Non-pigmented ciliary epithelial cell (primary cell): ENCODE measurements around the gene RTKN2.

Source experiments
- DNase-seq: peaks from one replicate; pipeline ENCODE4 v3.0.0-alpha.2; 2010; ENCODE audit warnings: low read depth

RTKN2 gene

GRCh38 chr10:62225362-62225761, 43.3 kb downstream of the RTKN2 start:
- no peak for DNase-seq

GRCh38 chr10:62224606-62225005, 44.0 kb downstream of the RTKN2 start:
- DNase-seq = no peak

- DNase-seq = no peak
Observed at GRCh38 chr10:62217683-62218082, 51.0 kb downstream of the RTKN2 start.

DNA sequence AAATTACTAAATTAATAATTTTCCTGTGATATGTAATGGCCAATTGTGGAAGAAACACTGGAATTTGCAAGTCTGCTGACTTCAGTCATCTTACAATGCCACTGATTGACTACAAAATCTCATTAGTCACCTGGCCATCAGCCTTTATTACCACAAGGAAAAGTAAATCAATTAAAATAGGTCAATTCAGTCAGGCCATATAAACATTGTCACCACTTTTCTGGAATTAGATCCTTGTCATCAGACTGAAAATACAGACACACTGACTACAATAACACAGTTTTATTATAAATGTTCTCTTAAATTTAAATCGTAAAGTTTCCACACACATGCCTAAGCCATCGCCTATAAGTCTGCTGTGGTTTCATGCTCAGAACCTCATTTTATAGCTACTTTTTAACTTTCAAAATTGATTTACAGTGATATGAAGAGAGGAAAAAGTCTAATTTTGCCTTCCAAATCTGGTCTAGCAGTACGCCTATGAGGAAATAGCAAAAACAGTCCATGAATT, 54.2 kb downstream of the RTKN2 start:
- DNase-seq = no peak

- no peak for DNase-seq
Observed at GRCh38 chr10:62205750-62206399, 62.8 kb downstream of the RTKN2 start.

- DNase-seq = no peak
Observed at GRCh38 chr10:62199584-62199983, 69.1 kb downstream of the RTKN2 start.

DNA sequence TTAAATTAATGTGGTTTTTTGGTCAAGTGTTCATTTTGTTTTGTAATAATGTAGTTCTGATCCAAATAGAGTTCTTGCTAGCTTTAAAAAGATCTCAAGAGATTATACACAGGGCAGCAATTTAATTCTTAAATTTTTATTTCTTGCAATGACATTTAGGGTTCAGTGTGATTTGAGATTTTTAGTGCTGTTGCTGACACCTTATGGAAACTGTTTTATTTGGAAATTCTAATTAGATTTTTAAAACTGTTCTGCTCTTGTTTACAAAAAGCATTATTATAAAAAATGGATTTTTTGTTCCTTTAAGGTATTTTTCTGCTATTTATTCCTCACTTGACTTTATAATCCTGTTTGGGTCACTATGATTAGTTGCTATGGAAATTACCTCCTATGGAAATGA, 72.1 kb downstream of the RTKN2 start:
- no peak for DNase-seq

GRCh38 chr10:62195675-62195926, 73.0 kb downstream of the RTKN2 start:
- DNase-seq = no peak

GRCh38 chr10:62194924-62195674, 73.5 kb downstream of the RTKN2 start:
- no peak for DNase-seq

- DNase-seq = no peak
Observed at GRCh38 chr10:62193479-62193878, 75.2 kb downstream of the RTKN2 start.

DNA sequence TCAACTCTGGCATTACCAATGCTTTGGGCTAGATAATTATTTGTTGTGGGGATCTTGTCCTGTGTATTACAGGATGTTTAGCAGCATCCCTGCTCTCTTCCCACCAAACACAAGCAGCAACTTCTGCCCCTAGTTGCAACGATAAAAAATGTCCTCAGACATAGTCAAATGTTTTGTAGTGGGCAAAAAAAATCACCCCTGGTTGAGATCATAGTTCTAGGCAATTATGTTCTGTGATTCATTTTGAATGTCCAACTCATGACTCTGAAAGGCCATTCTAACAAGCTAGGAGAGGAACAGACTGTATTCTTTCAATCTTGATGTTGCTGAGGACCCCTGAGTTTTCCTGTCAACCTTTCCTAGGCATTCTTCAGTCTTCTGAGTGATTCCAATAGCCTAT, 79.5 kb downstream of the RTKN2 start:
- DNase-seq = no peak

- no peak for DNase-seq
Observed at GRCh38 chr10:62188021-62188616, 80.5 kb downstream of the RTKN2 start.

GRCh38 chr10:62186999-62187675, 81.5 kb downstream of the RTKN2 start:
- no peak for DNase-seq

DNA sequence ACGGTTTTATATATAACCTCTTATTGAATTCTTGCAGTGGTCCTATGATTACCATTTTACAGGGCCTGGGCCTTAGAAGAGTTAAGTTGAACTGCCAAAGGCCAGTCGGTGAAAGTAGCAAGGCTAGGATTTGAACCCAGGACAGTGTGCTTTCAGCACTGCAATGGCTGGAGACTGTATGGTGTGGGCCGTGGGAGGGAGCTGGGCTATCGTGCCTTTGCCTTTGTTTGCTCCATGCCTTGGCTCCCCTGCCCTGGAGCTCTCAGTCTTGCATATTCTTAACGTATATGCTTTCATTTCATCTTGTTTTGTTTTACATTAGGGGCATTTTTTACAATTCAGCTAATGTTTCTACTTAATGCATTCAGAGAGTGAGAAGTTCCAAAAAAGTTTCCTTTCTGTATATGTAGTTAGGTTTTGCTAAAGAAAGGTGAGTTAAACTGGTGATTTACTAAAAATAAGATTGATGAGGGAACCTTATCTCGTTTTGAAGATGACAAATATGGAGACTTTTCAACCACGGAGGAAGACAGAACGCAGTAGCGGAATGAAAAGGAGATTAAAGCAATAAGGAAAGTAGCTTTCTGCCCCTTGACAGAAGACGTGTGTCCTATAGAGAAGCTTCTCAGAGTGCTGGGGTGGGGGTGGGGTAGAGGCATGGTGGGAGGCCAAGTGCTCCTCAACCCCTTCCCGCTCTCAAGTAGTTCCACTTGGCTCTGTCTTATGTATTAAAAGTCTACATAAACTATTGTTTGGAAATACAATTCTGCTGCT, 82.5 kb downstream of the RTKN2 start:
- no peak for DNase-seq

- DNase-seq = no peak
Observed at GRCh38 chr10:62183857-62184795, 84.5 kb downstream of the RTKN2 start.

GRCh38 chr10:62183442-62183841, 85.2 kb downstream of the RTKN2 start:
- no peak for DNase-seq

- DNase-seq = no peak
Observed at GRCh38 chr10:62182595-62182994, 86.0 kb downstream of the RTKN2 start.

GRCh38 chr10:62182171-62182570, 86.5 kb downstream of the RTKN2 start:
- no peak for DNase-seq

DNA sequence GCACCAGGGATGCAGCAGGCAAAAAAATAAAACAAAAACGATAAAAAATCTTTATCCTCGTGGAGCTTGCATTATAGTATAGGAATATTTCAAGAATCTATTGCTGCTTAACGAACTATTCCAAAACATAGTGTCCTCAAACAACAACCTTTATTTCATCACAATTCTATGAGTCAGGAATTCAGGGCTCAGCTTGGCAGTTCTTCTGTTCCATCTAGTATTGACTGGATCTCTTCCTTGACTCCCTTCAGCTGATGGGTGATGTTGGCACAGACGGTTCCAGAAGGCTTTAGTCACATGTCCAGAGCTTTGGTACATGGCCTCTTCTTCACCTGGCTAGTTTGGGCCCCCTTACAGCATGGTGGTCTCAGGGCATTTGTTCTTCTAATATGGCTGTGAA, 88.0 kb downstream of the RTKN2 start:
- no peak for DNase-seq

- DNase-seq = peak; percentile 34
Observed at GRCh38 chr10:62178568-62178967, 90.1 kb downstream of the RTKN2 start.

- DNase-seq = no peak
Observed at GRCh38 chr10:62177111-62177510, 91.5 kb downstream of the RTKN2 start.
